GM12892 (cell line): Measurements from ENCODE around the gene ATP11A.

Experiments
- DNase-seq: peaks from one replicate; pipeline ENCODE4 v3.0.0; 2011; ENCODE audit not compliant: insufficient read length
- FAIRE-seq: peaks from 2 replicates; lab custom pipeline; 2011; peaks lifted over from hg19 to GRCh38; lab: Jason Lieb, UNC
- POLR2A ChIP-seq: IDR thresholded peaks from 2 replicates; pipeline ENCODE4 v1.6.1; 2011; ENCODE audit warnings: low read depth, low read length, control low read depth
- POLR2AphosphoS5 ChIP-seq: IDR thresholded peaks from 2 replicates; pipeline ENCODE4 v1.6.1; 2011; ENCODE audit warnings: low read depth, low read length, control low read depth
- TAF1 ChIP-seq: IDR thresholded peaks from 2 replicates; pipeline ENCODE4 v1.6.1; 2011; ENCODE audit warnings: low read depth, mild to moderate bottlenecking, control low read depth, low read length, borderline replicate concordance

ATP11A gene

GRCh38 chr13:112896736-112897602, 207.1 kb downstream of the ATP11A start:
- DNase-seq (no peak), FAIRE-seq (no peak)
- TF ChIP-seq POLR2AphosphoS5: no peak
- no peak for TF ChIP-seq TAF1
- no peak for TF ChIP-seq POLR2A

GRCh38 chr13:112897603-112897955, 207.7 kb downstream of the ATP11A start:
- DNase-seq (no peak), FAIRE-seq (no peak)
- TF ChIP-seq POLR2A (no peak), TAF1 (no peak), POLR2AphosphoS5 (no peak)

GRCh38 chr13:112897956-112898620, 208.2 kb downstream of the ATP11A start:
- TF ChIP-seq POLR2AphosphoS5 (no peak), TAF1 (no peak), POLR2A (no peak)
- DNase-seq (no peak), FAIRE-seq (no peak)

DNA sequence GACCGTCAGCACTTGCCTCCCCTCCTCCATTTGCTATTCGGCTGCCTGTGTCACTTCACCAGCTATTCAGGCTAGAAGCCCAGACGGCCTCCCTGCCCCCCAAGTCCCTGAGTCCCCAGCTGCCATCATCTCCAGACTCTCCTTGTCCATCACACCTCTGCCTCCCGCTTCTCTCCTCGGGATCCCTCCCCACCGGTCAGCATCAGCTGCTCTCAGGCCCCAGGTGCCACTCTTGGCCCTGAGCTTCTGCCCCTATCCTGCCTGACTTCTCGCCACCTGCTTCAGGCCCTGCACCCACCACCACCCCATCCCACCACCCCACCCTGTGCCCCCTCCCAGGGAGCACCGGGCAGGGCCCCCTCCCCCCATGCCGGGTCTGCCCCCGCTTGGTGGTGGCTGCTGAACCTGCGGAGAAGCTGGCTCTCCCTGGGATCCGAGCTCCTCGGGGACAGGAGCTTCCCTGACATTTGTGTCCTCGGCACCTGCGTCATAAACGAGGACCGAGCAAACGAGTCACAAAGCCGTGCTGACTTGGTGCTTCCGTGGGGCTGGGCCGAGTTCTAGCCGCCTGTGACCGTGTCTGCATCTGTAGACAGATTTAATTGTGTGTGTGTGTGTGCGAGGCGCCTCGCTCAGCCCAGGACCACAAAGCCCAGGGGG, 208.9 kb downstream of the ATP11A start:
- no peak for TF ChIP-seq POLR2A
- no peak for TF ChIP-seq POLR2AphosphoS5
- TF ChIP-seq TAF1: no peak
- no peak for DNase-seq
- no peak for FAIRE-seq

- no peak for FAIRE-seq
- TF ChIP-seq TAF1: no peak
- no peak for TF ChIP-seq POLR2A
- TF ChIP-seq POLR2AphosphoS5: no peak
- no peak for DNase-seq
Observed at GRCh38 chr13:112899281-112900225, 209.7 kb downstream of the ATP11A start.

DNA sequence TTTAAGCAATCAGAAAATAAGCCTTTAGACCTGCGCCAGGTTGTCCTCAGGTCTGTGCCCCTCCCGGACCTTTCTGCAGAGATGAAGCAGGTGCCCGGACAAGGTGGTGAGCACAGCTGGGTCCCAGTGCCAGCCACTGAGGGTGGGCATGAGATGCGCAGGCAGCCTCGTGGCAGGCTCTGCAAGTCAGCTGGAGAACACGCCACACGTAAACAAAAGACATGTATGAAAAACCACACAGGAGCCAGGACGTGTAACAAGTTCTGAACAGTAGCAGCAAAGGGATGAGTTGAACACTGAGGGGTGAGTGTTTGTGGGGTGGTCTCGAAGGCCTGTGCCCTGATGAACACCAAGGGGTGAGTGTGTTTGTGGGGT, 210.4 kb downstream of the ATP11A start:
- TF ChIP-seq POLR2AphosphoS5: no peak
- no peak for TF ChIP-seq POLR2A
- no peak for TF ChIP-seq TAF1
- FAIRE-seq: no peak
- no peak for DNase-seq

DNA sequence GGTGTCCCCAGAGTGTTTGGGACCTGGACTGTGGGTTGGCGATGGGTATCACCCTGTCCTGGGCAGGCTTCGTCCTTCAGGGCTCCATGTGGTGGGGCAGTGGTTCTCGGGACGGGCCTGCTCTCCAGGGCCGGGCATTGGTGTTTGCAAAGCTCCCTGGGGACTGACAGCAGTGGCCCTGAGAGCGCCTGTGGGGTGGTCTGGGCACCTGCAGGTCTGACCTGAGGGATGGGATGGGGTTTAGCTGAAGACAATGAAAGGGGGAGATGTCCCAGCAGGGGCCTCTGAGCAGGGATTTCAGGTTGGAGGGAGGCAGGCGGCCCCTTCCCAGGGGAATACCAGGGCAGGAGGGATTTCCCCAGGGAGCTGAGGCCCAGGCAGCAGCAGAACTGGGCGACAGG, 210.9 kb downstream of the ATP11A start:
- DNase-seq (no peak), FAIRE-seq (no peak)
- TF ChIP-seq POLR2A: no peak
- TF ChIP-seq POLR2AphosphoS5: no peak
- no peak for TF ChIP-seq TAF1

DNA sequence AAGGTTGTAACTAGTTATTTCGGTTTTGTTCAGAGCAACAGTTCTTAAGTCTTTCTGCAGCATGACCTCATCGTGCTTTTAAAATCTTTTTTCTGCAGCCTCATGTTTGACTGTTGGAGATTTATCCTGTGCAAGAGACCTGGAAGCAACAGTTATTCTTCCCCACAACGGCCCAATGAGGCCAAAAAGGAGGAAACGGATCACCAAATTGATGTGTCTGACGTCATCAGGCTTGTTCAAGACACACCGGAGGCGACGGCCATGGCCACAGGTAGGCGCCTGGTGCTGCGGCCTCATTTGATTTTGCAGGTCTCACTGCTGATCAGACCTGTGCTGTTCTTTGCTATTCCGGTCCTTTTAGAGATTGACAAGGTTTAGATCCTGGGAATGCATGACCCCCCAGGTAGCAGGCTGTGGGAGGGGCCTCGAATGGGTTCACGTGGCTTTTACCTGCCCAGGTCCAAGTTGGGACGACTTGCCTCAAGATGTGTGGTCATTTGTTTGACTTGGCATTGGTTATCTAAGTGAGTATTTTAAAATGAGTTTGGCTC, 212.3 kb downstream of the ATP11A start:
- FAIRE-seq: no peak
- no peak for TF ChIP-seq POLR2AphosphoS5
- no peak for TF ChIP-seq TAF1
- no peak for TF ChIP-seq POLR2A
- no peak for DNase-seq

DNA sequence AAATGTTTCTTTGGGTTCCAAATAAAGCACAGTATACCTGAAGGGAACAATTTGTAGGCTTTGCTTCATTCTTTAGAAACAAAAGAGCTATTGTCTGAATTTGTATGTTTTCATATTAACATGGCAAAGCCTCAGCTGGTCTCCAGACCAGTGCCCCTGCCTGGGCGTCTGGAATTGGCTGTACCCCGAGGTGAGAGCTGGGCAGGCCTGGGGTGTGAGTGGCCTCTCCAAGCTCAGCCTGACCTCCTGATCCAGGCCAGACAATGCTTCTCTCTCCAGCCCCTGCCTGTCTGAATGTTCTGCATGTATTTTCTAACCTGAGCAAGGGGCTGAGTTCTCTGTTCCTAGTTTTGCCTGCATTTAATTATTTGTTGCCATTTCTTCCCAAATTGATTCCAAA, 212.8 kb downstream of the ATP11A start:
- TF ChIP-seq POLR2A: no peak
- TF ChIP-seq TAF1: no peak
- TF ChIP-seq POLR2AphosphoS5: no peak
- FAIRE-seq: no peak
- DNase-seq: no peak

DNA sequence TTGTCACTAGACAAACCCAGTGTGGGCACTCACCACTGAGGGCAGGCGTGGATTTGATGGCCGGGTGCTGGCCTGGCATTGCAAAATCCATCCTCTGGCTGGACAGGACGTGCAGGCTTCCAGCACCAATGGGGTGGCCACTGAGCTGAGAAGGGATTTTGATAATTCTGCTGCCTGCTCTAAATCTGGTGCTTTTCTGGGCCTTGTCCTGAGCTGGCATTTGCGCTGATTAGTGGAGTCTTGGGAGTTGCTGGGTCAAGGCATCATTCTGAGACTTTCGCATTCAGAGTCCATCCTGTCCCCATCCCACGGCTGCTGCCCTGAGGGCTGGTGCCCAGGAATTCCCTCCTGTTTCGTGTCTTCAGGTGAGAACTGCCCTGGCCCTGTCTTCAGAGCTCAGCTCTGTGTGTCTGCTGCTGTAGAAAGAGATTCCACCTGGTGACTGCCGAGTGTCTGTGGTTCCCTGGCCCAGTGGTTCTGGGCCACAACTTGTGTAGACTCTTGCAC, 213.3 kb downstream of the ATP11A start:
- FAIRE-seq (no peak), DNase-seq (no peak)
- TF ChIP-seq TAF1: no peak
- TF ChIP-seq POLR2A: no peak
- TF ChIP-seq POLR2AphosphoS5: no peak
